Ectodermal cell (in vitro differentiated cells): ENCODE data around the gene IQCK.

Source experiments
- H3K27ac ChIP-seq: 2 replicates; pipeline ENCODE4 v1.7.0; 2013; ENCODE audit warnings: mild to moderate bottlenecking, low read depth, low read length; ENCODE audit not compliant: insufficient read depth, poor library complexity, severe bottlenecking
- H3K27me3 ChIP-seq: 2 replicates; pipeline ENCODE4 v1.7.0; 2013; ENCODE audit warnings: mild to moderate bottlenecking, low read length; ENCODE audit not compliant: insufficient read depth, control insufficient read depth, poor library complexity, severe bottlenecking
- H3K36me3 ChIP-seq: one replicate; pipeline ENCODE4 v1.7.0; 2013; ENCODE audit warnings: low read length; ENCODE audit not compliant: control insufficient read depth, insufficient read depth
- H3K4me1 ChIP-seq: one replicate; pipeline ENCODE4 v1.7.0; 2013; ENCODE audit warnings: low read length; ENCODE audit not compliant: control insufficient read depth, insufficient read depth
- H3K4me3 ChIP-seq: 2 replicates; pipeline ENCODE4 v1.7.0; 2013; ENCODE audit warnings: low read depth, low read length, control low read depth; ENCODE audit not compliant: insufficient read depth
- H3K9me3 ChIP-seq: 2 replicates; pipeline ENCODE4 v1.7.0; 2013; ENCODE audit warnings: mild to moderate bottlenecking, low read length, moderate library complexity; ENCODE audit not compliant: control insufficient read depth
- WGBS, 2 experiments: methylation state at CpG; one replicate each; pipeline ENCODE4 v1.1.7; 2013; ENCODE audit warnings: missing lambda C conversion rate in 2 of 2; 5-methylcytosine and 5-hydroxymethylcytosine counted together

The IQCK gene

DNA sequence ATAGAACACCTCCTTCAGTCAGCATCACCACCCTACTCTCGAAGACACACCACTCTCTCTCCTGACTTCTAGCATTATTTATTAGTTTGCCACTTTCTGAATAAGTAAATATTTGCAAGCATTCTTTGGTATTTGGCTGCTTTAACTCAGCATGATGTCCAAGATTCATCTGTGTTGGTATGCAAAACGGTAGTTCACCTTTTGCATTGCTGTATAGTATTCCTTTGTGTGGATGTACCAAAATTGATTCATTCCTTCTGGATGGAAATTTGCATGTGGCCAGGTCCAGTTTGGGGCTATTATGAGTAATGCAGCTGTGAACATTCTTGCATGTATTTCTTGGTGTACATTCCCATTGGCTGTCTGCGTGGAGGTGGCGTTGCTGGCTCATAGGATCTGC, 32.9 kb upstream of the IQCK start:
- no peaks in the 10 kb centered on the region for H3K4me1 ChIP-seq
- 96 to 99% methylated on average over 4 of the region's 4 CpGs for WGBS, 2 experiments
- H3K27me3 ChIP-seq, result no peaks in the 10 kb centered on the region
- no peaks in the 10 kb centered on the region for H3K9me3 ChIP-seq
- peaks cover 21% of the 10 kb centered on the region for H3K36me3 ChIP-seq
- H3K4me3 ChIP-seq, result no peak overlapping the region
- H3K27ac ChIP-seq, result no peak overlapping the region

DNA sequence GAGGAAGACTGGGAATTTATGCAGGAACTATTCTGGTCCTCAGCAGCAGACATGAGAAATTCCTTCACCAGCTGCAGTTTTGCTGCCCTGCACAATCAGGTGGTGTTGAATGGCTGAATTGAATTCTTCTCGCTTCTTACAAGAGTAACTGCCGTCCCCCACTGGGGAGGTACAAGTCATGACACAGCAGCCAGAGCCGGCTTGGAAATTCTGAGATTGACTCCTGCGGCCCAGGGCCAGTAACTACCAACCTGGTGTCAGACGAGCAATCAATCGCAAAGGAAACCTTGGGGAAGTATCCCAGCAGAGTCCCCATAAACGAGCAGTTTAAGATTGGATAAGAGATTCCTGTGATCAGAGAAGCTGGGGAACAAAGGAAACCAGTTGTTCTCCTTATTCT, 30.8 kb upstream of the IQCK start:
- Histone ChIP-seq H3K36me3 (peaks cover 21% of the 10 kb centered on the region), H3K9me3 (no peaks in the 10 kb centered on the region), H3K27me3 (no peaks in the 10 kb centered on the region), H3K27ac (no peak overlapping the region), H3K4me1 (no peaks in the 10 kb centered on the region), H3K4me3 (no peak overlapping the region)
- WGBS, 2 experiments, result 54 to 59% methylated on average over 7 of the region's 7 CpGs

DNA sequence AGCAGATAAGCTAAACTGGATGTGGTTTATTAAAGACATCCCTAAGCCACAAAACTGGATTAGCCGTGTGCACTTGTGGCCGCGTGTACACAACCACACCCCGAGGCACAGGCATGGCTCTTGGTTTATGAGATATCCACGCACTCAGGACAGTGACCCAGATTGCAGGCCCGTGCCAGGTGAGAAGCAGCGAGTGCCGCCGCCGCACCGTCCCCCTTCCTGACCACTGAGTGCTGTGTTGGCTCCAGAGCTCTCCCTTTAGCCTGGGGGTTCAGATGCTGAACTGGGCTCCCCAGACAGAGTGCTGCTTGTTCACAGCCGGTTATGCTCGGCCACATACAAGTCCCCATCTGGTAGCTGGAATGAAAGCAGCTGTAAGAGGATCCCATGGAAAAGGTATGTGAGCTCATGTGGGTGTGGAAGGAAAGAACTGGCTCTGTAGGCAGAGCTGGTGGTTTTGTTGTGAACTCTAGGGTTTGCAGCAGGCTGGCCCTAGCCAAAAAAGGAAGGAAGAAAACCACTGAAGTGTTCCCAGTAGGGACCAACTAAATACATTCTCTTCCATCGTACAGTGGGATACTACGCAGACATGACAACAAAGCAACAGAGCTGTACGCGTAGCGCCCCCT, 29.6 kb upstream of the IQCK start:
- Histone ChIP-seq H3K27me3 (no peaks in the 10 kb centered on the region), H3K4me3 (no peak overlapping the region), H3K9me3 (no peaks in the 10 kb centered on the region), H3K36me3 (peaks cover 19% of the 10 kb centered on the region), H3K4me1 (no peaks in the 10 kb centered on the region), H3K27ac (no peak overlapping the region)
- 94 to 96% methylated on average over 18 of the region's 18 CpGs for WGBS, 2 experiments

DNA sequence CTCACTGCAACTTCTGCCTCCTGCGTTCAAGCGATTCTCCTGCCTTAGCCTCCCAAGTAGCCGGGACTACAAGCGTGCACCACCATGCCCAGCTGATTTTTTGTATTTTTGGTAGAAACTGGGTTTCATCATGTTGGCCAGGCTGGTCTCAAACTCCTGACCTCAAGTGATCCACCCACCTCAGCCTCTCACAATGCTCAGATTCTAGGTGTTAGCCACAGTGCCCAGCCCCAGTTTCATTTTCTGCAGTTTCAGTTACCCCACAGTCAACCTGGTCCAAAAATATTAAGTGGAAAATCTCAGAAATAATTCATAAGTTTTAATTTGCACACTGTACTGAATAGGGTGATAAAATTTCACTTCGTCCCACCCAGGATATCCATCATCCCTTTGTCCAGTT, 28.7 kb upstream of the IQCK start:
- H3K27me3 ChIP-seq, result no peaks in the 10 kb centered on the region
- no peak overlapping the region for H3K27ac ChIP-seq
- no peaks in the 10 kb centered on the region for H3K4me1 ChIP-seq
- H3K4me3 ChIP-seq, result no peak overlapping the region
- H3K36me3 ChIP-seq, result peaks cover 17% of the 10 kb centered on the region
- no peaks in the 10 kb centered on the region for H3K9me3 ChIP-seq
- 93 to 96% methylated on average over 4 of the region's 5 CpGs for WGBS, 2 experiments

DNA sequence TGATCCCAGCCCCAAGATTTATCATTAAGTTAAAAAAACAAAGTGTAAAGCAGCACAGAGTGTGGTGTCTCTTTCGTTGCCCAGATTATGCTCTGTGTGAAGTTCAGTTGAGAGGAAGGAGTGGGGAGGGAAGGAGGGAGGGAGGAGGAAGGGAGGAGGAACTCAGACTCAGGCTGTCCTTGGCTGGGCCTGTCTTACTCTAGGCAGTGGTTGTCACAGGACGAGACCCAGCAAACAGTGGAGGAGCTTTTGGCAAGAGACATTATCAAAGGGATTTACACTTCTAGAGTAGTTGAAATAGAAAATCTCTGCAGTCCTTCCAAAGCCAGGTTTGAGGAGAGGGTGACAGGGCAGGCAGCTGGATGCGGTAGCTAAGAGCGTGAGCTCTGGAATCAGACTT, 27.9 kb upstream of the IQCK start:
- 82 to 93% methylated on average over 4 of the region's 4 CpGs for WGBS, 2 experiments
- Histone ChIP-seq H3K4me1 (no peaks in the 10 kb centered on the region), H3K4me3 (no peak overlapping the region), H3K27me3 (no peaks in the 10 kb centered on the region), H3K27ac (no peak overlapping the region), H3K9me3 (no peaks in the 10 kb centered on the region), H3K36me3 (peaks cover 20% of the 10 kb centered on the region)

DNA sequence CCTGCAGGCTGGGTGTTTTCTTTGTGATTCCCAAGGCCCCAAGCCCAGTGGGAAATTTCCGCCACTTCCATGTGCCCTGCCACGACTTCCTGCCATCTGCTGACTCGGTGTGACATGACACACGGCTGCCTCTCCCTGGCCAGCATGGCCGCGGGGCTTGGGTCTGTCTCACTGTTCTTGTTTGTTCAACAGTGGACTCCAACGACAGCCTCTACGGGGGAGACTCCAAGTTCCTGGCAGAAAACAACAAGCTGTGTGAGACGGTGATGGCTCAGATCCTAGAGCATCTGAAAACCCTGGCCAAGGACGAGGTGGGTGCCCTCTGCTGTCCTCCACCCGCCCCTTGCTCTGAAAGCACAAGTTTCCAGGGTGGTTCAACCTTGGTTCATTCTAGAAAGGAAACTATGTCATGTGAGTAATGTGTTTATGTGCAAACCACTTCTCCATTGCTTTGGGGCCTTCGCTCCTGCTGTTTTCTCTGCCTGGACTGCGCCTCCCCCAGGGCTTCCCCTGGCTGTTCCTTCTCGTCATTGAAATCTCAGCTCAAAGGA, 26.8 kb upstream of the IQCK start:
- H3K27ac ChIP-seq, result no peak overlapping the region
- 93% methylated on average over 14 of the region's 14 CpGs for WGBS, 2 experiments
- no peaks in the 10 kb centered on the region for H3K27me3 ChIP-seq
- peaks cover 17% of the 10 kb centered on the region for H3K36me3 ChIP-seq
- no peak overlapping the region for H3K4me3 ChIP-seq
- H3K4me1 ChIP-seq, result no peaks in the 10 kb centered on the region
- no peaks in the 10 kb centered on the region for H3K9me3 ChIP-seq

DNA sequence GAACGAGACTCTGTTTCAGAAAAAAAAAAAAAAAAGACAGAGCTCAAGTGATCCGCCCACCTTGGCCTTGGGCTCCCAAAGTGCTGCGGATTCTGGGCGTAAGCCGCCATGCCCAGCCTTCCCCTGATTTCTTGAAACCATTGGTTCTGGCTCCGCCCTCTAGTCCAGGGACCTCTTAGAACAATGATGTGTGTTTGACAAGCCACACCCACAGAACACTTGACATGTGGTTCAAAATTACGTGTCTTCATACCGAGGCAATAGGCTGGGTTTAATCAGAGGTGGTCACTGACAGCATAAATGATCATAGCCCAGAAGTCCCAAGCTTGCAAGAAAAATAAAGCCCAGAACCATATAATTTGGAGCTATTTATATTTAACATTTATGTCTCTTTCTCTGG, 23.1 kb upstream of the IQCK start:
- Histone ChIP-seq H3K4me3 (no peak overlapping the region), H3K9me3 (no peaks in the 10 kb centered on the region), H3K36me3 (peaks cover 40% of the 10 kb centered on the region), H3K27ac (no peak overlapping the region), H3K27me3 (no peaks in the 10 kb centered on the region), H3K4me1 (no peaks in the 10 kb centered on the region)
- WGBS, 2 experiments, result 95 to 96% methylated on average over 8 of the region's 8 CpGs

DNA sequence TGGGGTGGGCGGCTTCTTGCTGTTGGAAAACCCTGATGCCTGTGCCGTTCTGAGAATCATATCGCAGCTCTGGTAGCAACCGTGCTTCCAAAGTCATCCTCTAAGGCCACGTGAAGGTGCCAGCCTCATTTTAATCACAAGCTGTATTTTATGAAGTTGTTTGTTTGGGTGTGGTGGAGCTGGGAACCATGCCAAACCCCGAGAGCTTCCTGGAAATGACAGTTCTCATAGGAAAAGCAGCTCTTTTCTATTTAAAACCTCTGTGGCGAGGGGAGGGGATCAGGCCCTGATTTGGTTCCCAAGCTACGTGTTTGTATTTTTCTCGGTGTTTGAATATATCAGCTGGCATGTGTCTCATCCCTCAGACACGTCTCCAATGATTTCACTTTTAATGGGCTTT, 21.7 kb upstream of the IQCK start:
- H3K27ac ChIP-seq, result no peak overlapping the region
- 96% methylated on average over 10 of the region's 10 CpGs for WGBS, 2 experiments

DNA sequence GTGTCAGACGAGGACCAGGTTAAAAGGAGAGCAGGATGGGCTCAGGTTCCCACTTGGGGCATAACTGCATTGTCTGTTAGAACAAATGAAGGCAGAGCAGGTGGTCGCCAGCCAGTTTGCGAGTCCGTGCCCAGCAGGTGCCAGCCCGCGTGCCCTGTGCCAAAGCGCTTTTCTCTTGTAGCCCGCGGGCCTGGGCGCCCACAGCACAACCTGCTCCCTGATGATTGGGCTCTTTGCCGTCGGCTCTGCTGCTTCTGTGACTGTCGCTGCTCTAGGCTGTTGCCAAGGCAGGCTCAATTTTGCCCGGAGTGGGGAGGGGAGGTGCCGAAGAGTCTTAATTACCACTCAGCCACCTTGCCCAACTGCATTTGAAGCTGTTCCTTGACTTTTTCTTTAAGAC, 21.1 kb upstream of the IQCK start:
- no peaks in the 10 kb centered on the region for H3K27me3 ChIP-seq
- no peak overlapping the region for H3K4me3 ChIP-seq
- no peaks in the 10 kb centered on the region for H3K9me3 ChIP-seq
- 95 to 96% methylated on average over 15 of the region's 15 CpGs for WGBS, 2 experiments
- no peaks in the 10 kb centered on the region for H3K4me1 ChIP-seq
- no peak overlapping the region for H3K27ac ChIP-seq
- H3K36me3 ChIP-seq, result peaks cover 49% of the 10 kb centered on the region

More for the DNA sequence above, 21.7 kb upstream of the IQCK start:
- no peak overlapping the region for H3K4me3 ChIP-seq
- no peaks in the 10 kb centered on the region for H3K9me3 ChIP-seq
- H3K27me3 ChIP-seq, result no peaks in the 10 kb centered on the region
- H3K36me3 ChIP-seq, result peaks cover 43% of the 10 kb centered on the region
- H3K4me1 ChIP-seq, result no peaks in the 10 kb centered on the region

DNA sequence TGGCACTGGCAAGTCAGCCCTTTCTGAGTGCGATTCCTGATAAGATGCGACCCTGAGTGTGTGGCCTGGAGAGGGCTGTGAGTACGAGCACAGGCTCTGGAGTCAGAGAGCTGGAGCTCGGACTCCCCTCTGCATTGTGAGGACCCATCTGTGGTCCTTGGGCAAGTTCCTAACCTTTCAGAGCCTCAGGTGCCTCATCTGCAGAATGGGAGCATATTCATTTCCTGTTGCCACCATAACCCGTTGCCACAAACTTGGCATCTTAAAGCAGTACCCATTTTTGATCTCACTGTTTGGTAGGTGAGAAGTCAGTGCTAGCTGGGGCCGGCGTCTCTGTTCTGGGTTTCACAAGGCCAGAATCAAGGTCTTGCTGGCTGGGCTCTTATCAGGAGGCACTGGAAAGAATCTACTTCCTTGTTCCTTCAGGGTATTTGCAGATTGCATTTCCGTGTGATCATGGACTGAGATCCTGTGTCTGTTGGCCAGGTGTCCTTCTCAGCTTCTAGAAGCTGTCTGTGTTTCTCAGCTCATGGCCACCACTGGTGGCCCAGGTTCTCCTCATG, 20.2 kb upstream of the IQCK start:
- H3K4me3 ChIP-seq, result no peak overlapping the region
- 95 to 96% methylated on average over 8 of the region's 8 CpGs for WGBS, 2 experiments
- peaks cover 55% of the 10 kb centered on the region for H3K36me3 ChIP-seq
- no peaks in the 10 kb centered on the region for H3K27me3 ChIP-seq
- H3K27ac ChIP-seq, result no peak overlapping the region
- no peaks in the 10 kb centered on the region for H3K9me3 ChIP-seq
- H3K4me1 ChIP-seq, result no peaks in the 10 kb centered on the region
